ENCODE results near the gene CABP2. TPM values are rescaled to one million over a fixed set of nuclear protein-coding genes. Genes with fewer than 3 reads are reported as not detected.
"Not testable (repeated sequence)": the region's sequence is repeated elsewhere in the genome, so short reads cannot be mapped to it uniquely, and the experiment has no call there.

CABP2 gene
- polyA plus RNA-seq, 3 donors = not detected

DNA sequence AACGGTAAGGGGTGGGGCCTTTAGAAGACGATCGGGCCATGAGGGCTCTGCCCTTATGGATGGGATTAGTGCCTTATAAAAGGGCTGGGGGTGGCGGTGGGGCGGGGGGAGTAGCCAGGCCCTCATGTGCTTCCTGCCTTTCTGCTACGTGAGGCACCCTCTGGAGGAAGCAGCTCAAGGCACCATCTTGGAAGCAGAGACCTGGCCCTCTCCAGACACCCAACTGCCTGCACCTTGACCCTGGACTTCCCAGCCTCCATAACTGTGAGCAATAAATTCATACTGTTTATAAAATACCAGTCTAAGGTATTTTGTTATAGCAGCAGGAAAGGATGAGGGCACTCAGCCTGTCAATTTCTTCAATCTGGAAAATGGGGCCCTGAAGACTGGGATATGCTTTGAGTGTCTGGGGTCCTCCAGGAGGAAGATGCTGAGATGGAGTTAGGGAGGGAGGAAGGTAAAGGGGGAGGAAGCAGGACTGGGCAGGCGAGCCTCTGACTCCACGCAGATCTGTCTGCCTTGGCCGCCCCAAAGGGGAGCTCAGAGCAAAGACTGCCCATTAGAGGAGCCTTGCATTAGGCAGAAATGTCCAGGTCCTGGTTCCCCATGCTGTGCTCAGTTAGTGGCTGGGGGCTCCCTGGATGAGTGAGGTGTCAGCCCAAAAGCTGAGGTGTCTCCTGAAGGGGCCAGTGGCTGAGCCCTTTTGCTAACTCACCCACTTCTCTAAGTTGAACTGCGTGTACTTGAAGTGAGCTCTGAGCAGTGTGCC lies 5.3 kb downstream of the CABP2 start:
- H3K27ac ChIP-seq (ENCODE audit: low read depth, low read length) = no peak overlapping the region
- WGBS, 3 donors = 76 to 86% (median 81%) methylated on average over 10 of the region's 10 CpGs

GRCh38 chr11:67516806-67517205 lies 6.4 kb downstream of the CABP2 start:
- 91 to 94% (median 92%) methylated on average over 9 of the region's 9 CpGs for WGBS, 3 donors
- H3K27ac ChIP-seq (ENCODE audit: low read depth, low read length) = no peak overlapping the region

GRCh38 chr11:67514116-67514515 lies 9.1 kb downstream of the CABP2 start:
- no peak overlapping the region for H3K27ac ChIP-seq (ENCODE audit: low read depth, low read length)
- 72 to 77% (median 73%) methylated on average over 7 of the region's 7 CpGs for WGBS, 3 donors

DNA sequence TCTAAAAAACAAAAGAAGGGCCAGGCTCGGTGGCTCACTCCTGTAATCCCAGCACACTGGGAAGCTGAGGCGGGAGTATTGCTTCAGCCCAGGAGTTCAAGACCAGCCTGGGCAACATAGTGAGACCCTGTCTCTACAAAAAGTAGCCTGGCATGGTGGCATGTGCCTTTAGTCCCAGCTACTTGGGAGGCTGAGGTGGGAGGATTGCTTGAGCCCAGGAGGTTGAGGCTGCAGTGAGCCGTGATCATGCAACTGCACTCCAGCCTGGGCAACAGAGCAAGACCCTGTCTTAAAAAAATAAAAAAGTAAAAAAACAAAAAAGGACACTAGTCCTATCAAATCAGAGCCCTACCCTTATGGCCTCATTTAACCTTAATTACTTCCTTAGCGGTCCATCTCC lies 11.7 kb downstream of the CABP2 start:
- H3K27ac ChIP-seq (ENCODE audit: low read depth, low read length) = not testable (repeated sequence)
- 86 to 91% (median 90%) methylated on average over 4 of the region's 4 CpGs for WGBS, 3 donors

DNA sequence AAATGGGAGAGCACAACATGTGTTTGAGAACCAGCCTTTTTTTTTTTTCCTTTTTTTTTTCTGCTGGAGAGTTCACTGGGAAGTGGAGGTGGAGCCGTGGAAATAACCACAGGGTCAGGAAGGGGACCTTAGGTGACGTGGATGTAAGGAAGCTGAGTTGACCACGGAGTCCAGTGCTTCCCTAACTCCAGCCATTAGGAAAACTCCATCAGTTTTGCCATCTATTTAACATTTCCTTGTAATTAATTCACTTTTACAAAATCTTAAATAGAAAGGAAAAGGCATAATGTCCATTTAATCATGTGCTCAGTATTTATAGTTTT lies 13.3 kb downstream of the CABP2 start:
- no peak overlapping the region for H3K27ac ChIP-seq (ENCODE audit: low read depth, low read length)
- WGBS, 3 donors = 25 to 58% (median 32%) methylated on average over 3 of the region's 3 CpGs

DNA sequence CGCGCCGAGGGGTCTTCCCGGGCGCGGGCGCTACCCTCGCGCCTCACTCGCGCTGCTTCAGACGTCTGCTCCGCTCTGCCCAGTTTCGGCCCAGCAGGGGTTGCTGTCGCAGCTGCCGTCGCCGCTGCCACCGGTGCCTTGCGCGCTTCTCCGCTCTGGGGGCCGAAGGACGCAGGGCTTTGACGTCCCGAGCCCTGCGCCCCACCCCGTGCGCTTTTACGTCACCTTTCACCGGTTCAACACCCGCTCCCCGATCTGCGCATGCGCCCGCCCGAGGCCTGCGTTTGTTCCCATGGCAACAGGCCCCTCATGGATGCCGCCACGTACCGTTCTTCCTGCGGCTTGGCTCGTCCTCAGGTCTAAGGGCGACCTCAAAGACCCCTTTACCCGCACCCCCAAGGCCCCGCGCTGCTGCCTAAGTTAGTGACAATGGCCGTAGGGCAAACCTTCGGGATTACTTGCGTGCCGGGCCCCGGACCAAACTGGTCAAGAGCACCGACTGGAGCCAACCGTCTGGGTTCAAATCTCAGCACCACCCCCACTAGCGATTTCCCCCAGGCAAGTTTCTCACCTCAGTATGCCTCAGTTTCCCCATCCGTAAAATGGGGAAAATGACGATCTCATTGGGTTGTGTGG lies 14.6 kb downstream of the CABP2 start:
- 0 to 1% (median 1%) methylated on average over 32 to 57 of the region's 57 CpGs for WGBS, 3 donors
- H3K27ac ChIP-seq (ENCODE audit: low read depth, low read length) = peak overlapping the region; percentile 89

- WGBS, 3 donors = 0 to 1% (median 0%) methylated on average over 42 to 57 of the region's 57 CpGs
- H3K27ac ChIP-seq (ENCODE audit: low read depth, low read length) = peak within 1 kb of the TSS; percentile 89
Measured at GRCh38 chr11:67507864-67508485, 15.3 kb downstream of the CABP2 start, which contains the start of gene CDK2AP2. CDK2AP2 (minus strand) TSS chr11:67508162; CDS start chr11:67508082, 80 bp downstream.

GRCh38 chr11:67507242-67507863 lies 15.9 kb downstream of the CABP2 start:
- no peak overlapping the region for H3K27ac ChIP-seq (ENCODE audit: low read depth, low read length)
- 14 to 37% (median 32%) methylated on average over 33 of the region's 33 CpGs for WGBS, 3 donors

DNA sequence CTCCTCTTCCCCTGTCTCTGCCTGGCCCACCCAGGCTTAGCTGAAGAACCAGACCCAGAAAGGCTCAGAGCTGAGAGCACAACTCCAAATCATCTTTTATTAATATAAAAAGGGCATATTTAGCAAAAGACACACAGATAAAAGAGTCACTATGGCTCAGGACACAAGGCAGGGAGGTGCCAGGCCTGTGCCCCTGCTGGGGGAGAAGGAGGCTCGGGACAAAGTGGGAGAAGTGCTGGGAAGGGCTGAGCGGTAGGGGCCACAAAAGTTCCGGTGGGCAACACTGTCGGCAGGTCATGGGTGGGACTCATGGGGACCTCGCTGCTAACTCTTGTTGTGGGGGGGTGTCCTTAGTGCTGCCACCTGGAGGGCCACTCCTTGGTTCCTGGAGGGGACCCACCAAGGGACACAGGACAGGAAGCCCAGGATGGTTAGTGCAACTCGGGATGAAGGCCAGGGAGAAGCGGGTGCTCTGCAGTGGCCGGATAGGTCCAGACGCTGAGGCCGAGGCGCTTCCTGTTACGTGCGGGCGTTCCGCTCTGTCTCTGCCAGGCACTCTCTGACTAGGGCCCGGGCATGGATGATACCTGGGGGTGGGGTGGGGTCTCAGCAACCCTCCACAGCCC lies 16.7 kb downstream of the CABP2 start:
- 53 to 81% (median 71%) methylated on average over 16 of the region's 16 CpGs for WGBS, 3 donors
- H3K27ac ChIP-seq (ENCODE audit: low read depth, low read length) = no peak overlapping the region

DNA sequence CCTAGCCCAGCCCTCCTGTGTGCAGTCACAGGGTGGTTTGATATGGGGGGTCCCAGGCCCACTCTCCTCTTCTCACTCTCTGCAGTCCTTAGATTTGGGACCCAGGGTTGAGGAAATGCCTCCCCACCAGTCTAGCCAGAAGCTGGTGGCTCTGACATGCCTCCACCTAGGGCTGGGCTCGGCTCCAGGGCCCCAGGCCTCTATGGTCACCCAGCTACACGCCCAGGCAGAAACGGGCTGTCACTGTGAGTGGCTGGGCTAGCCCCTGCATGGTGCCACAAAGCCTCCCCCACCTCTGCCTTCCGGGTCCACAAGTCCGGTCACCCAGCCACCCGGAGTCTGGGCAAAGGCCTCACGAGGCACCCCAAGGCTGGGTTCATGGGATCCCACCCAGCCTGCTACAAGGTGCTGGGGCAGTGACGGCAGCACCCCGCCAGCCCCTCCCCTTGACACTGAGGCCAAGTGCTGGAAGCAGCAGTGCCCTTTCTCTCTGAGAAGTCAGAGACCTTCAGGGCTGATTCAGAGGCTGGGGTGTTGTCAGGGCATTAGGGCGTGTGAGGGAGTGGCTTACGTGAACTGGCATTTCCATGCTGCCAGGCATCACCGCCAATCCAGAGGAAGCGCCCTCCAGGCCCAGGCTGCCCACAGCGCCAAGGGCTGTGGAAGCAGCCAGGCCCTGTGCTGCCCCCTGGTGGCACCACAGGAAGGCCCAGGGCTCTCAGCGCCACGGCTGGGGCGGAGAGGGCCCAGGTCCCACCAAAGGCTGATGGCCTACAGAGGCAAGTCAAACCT lies 17.4 kb downstream of the CABP2 start:
- WGBS, 3 donors = 6 to 12% (median 8%) methylated on average over 17 of the region's 17 CpGs
- peak overlapping the region; percentile 73 for H3K27ac ChIP-seq (ENCODE audit: low read depth, low read length)

DNA sequence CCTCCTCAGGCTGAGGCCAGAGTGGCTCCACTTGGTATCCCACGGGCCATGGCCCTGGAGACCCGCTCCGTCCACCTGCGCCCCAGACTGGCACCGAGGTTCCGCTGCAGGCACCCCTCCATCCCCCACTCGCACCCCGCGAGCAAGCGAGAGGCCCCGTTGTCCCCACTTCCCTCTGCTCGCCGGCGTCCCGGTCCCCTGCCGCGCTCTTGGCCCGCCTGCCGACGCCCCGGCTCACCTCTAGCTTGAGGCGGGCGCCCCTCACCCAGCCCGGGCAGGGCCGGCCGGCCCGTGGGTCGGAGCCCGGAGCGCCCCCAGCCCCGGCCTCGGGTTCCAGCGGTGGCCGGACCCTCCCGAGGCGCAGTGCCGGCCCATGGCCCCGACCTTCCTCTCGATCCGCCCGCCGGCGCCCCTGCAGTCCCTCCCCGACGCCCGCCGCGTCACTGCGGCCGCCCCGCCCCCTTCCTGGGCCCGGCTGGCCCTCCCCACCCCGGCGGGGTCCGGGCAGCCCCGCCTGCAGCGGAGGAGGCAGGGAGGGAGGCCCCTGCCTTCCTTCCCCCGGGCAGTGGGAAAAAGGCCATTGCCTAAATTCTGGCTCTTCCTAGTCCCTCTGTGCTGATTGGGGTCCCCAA lies 18.2 kb downstream of the CABP2 start, which contains the start of gene PITPNM1:
Gene PITPNM1 (minus strand): TSS at position 414 of the 632 bp plus-strand sequence. CDS start 1,183 bp downstream, outside the sequence.
- peak within 1 kb of the TSS; percentile 73 for H3K27ac ChIP-seq (ENCODE audit: low read depth, low read length)
- WGBS, 3 donors = 0 to 2% (median 1%) methylated on average over 55 to 58 of the region's 58 CpGs

DNA sequence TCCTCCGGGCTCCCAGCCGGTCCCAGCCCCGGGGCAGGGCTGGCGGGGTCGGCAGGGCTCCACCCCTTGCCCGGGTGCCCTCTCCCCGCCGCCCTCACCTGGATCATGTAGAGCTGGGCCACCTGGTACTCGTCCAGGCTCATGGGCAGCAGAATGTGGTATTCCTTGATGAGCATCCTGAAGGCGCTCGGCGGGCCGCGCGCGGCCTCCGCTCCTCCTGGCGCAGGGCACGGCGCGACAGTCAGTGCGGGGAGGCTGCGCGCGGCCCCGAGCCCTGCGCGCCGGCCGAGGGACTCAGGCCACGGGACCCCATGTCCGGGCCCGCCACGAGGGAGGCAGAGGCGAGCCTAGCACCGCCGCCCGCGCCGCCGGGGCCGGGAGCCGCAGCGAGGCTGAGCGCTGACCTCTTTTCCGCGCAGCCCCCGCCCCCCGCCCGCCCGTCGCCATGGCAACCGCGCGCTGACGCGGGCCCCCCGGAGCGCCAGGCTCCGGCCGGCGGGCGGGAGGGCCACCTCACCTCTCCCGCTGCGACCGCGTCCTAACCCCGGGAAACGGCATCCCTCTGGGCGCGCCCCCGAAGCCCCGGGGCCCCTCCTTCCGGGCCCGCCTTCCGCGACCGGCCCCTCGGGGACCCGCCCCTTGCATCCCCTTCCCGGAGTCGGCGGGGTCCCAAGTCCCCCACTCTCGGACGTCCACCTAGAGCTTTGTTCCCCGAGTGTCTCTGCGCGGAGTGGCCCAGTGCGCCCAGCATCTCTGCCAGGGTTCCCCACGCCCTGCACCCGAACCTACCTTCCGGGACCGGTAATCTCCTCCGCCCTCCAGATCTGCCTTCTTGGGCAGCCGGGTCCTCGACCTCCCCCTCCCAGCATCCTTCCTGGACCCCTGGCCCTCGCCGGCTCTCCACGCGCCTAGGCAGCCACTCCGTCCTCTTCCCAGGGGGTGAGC lies 19.0 kb downstream of the CABP2 start:
- 2 to 4% (median 3%) methylated on average over 82 to 101 of the region's 101 CpGs for WGBS, 3 donors
- no peak overlapping the region for H3K27ac ChIP-seq (ENCODE audit: low read depth, low read length)

GRCh38 chr11:67503119-67504004 lies 19.9 kb downstream of the CABP2 start:
- no peak overlapping the region for H3K27ac ChIP-seq (ENCODE audit: low read depth, low read length)
- WGBS, 3 donors = 80 to 86% (median 86%) methylated on average over 18 to 19 of the region's 19 CpGs

DNA sequence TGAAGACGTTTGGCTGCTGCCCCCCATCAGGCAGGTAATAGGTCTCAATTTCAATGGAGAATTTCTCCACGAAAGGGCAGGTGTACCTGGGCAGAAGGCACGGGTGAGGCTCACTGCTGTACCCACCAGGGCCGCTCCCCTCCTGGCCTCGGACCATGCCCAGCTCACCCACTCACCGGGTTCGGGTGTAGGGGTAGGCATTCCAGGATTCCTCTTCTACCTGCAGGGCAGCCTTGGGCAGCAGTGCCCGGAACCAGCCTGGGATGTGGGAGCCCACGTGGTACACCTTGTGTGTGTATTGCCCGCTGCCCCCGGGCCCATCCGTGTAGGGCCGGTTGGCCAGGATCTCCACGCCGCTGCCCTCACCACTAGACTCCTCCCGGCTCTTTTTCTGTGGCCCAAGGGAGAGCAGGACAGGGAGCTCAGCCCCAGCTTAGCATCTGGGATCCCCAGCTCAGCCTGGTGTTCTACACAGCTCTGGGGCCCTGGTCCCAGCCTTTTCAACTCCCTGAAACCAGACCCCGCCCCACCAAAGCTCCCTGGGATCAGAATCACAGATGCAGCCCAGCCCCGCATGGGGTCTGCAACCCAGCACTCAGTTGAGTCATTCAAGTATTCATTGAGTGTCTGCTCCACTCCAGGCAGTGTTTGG lies 20.8 kb downstream of the CABP2 start:
- H3K27ac ChIP-seq (ENCODE audit: low read depth, low read length) = no peak overlapping the region
- 96% methylated on average over 18 of the region's 18 CpGs for WGBS, 3 donors

DNA sequence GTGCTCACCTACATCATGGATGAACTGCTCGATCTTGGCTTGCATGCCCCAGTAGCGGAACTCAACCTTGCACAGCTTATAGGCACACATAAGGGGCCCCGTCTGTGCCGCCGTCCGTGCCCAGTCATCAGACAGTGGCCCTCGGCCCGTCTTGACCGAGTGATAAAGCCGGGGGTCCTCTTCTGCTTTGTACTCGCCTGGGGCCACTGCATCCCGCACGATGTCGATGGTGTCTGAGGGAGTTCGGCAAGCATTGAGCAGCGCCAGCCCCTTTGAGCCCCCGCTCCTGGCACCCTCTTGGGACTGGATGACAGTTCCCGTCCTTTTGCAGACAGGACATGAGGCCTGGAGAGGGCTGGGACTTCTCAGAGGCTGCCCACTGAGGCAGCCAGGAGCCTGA lies 21.4 kb downstream of the CABP2 start:
- H3K27ac ChIP-seq (ENCODE audit: low read depth, low read length) = no peak overlapping the region
- 97% methylated on average over 18 of the region's 18 CpGs for WGBS, 3 donors
